WI38 (cell line): ENCODE results near the gene RNASEL.

Experiments used
- H3K4me3 ChIP-seq: 2 replicates; pipeline ENCODE4 v1.5.1; 2011; ENCODE audit warnings: low read depth, mild to moderate bottlenecking, control low read depth, low read length
- TF ChIP-seq, protein P1 (sequence below): IDR thresholded peaks from 2 replicates; pipeline ENCODE4 v1.5.1; 2012; ENCODE audit warnings: low read depth, mild to moderate bottlenecking, control low read depth, low read length

The RNASEL gene

DNA sequence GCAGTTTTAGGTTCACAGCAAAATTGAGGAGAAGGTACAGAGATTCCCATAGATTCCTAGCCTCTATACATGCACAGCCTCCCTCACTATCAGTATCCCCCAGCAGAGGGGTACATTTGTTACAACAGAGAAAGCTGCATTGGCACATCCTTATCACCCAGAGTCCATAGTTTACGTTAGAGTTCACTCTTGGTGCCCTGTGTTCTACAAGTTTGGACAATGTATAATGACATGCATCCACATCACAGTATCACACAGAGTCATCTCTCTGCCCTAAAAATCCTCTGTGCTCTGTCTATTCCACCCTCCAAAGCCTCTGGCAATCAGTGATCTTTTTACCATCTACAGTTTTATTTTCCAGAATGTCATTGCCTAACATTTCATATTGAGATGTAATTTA is 37.5 kb upstream of the RNASEL start:
- H3K4me3 ChIP-seq: no peak overlapping the region
- TF ChIP-seq, protein P1, sequence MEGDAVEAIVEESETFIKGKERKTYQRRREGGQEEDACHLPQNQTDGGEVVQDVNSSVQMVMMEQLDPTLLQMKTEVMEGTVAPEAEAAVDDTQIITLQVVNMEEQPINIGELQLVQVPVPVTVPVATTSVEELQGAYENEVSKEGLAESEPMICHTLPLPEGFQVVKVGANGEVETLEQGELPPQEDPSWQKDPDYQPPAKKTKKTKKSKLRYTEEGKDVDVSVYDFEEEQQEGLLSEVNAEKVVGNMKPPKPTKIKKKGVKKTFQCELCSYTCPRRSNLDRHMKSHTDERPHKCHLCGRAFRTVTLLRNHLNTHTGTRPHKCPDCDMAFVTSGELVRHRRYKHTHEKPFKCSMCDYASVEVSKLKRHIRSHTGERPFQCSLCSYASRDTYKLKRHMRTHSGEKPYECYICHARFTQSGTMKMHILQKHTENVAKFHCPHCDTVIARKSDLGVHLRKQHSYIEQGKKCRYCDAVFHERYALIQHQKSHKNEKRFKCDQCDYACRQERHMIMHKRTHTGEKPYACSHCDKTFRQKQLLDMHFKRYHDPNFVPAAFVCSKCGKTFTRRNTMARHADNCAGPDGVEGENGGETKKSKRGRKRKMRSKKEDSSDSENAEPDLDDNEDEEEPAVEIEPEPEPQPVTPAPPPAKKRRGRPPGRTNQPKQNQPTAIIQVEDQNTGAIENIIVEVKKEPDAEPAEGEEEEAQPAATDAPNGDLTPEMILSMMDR: no peak

GRCh38 chr1:182625719-182626504 is 36.9 kb upstream of the RNASEL start:
- H3K4me3 ChIP-seq: no peak overlapping the region
- TF ChIP-seq, protein P1: no peak

- TF ChIP-seq, protein P1: no peak
These were observed 36.0 kb upstream of the RNASEL start for GRCh38 chr1:182625024-182625423.

DNA sequence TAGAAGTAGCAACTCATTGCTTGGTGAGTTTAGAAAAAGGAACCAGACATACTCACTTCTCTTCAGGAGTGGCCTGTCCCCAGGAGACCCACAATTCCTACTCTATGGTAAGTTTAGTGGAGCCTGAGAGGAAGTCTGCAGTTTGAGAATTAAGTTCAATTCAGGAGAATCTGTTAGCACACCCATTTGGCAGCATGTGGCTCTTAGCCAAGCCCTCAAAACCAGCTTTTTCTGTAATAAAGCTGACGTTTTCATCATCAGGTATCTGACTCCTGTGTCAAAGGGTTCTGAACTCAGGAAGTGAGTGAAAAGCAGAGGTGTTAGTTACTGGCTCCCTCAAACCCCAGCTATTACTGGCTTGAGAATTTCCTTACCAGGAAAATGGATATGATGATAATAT is 35.5 kb upstream of the RNASEL start:
- TF ChIP-seq, protein P1: no peak
- H3K4me3 ChIP-seq: no peak overlapping the region

More at GRCh38 chr1:182625024-182625423, 36.0 kb upstream of the RNASEL start:
- no peak overlapping the region for H3K4me3 ChIP-seq

DNA sequence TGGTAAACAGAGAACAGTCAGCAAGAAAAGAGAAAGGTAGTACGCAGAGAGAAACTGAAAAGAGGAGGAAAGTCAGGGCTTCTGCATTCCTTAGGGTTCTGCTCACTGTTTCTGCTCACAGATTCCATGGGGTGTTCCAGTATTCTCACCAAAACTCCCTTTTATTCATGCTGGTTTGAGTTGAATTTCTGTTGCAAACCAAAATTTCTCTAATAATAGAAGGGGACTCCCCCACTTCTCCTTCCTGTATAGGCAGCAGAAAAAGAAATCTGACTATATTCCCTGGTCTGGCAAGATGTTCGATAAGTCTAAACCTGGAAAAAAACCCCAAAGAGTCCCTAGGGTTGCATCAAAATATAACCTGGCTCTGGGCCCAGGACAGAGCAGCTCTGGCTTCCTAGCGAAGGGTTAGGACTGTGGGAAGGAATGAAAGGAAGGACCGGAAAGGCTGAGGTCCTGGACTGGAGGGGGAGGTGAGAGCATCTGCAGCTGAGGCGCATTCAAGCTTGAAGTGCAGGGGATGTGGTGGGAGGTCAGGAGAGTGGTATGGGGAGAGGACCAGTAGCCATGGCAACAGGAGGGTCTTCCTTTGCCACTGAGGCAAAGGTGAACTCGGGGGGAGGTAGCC is 34.0 kb upstream of the RNASEL start:
- no peak overlapping the region for H3K4me3 ChIP-seq
- TF ChIP-seq, protein P1: no peak

- H3K4me3 ChIP-seq: no peak overlapping the region
- TF ChIP-seq, protein P1: no peak
These were observed 32.9 kb upstream of the RNASEL start for GRCh38 chr1:182621906-182622305.

GRCh38 chr1:182620924-182621585 is 32.0 kb upstream of the RNASEL start:
- TF ChIP-seq, protein P1: no peak
- no peak overlapping the region for H3K4me3 ChIP-seq
